Measurements from ENCODE around the gene RPEL1. TPM values are rescaled to one million over a fixed set of nuclear protein-coding genes. Genes with fewer than 3 reads are reported as not detected.

The RPEL1 gene
- total RNA-seq, 4 donors from 2014 or later, result not detected

GRCh38 chr10:103231047-103231551, 14.6 kb upstream of the RPEL1 start:
- TF ChIP-seq CTCF (IDR thresholded peaks at IDR 0.05; ENCODE audit: low read depth), result no peak

- TF ChIP-seq CTCF (IDR thresholded peaks at IDR 0.05; ENCODE audit: low read depth), result no peak
These were observed 13.5 kb upstream of the RPEL1 start for GRCh38 chr10:103232131-103232673.

- no peak for TF ChIP-seq CTCF (IDR thresholded peaks at IDR 0.05; ENCODE audit: low read depth)
These were observed 12.8 kb upstream of the RPEL1 start for GRCh38 chr10:103232772-103233488.

- TF ChIP-seq CTCF (IDR thresholded peaks at IDR 0.05; ENCODE audit: low read depth), result no peak
These were observed 9.9 kb upstream of the RPEL1 start for GRCh38 chr10:103235775-103236174.

GRCh38 chr10:103238506-103239252, 7.0 kb upstream of the RPEL1 start:
- no peak for TF ChIP-seq CTCF (IDR thresholded peaks at IDR 0.05; ENCODE audit: low read depth)

GRCh38 chr10:103241262-103242011, 4.2 kb upstream of the RPEL1 start:
- TF ChIP-seq CTCF (IDR thresholded peaks at IDR 0.05; ENCODE audit: low read depth), result no peak

All from subcutaneous adipose tissue (tissue), 4 donors.